ENCODE measurements around the gene LIPT1.
"Not testable (repeated sequence)": the region's sequence is repeated elsewhere in the genome, so short reads cannot be mapped to it uniquely, and the experiment has no call there.

LIPT1 gene

GRCh38 chr2:99156891-99157290 is 2.1 kb downstream of the LIPT1 start:
- H3K36me3 Mint-ChIP-seq = peaks cover 32% of the 10 kb centered on the region
- ATAC-seq (no peak), DNase-seq (ENCODE audit: low spot score in 2 of 2) (no peak)
- no peaks in the 10 kb centered on the region for H3K9me3 Mint-ChIP-seq
- H3K4me3 Mint-ChIP-seq = no peak overlapping the region
- H3K4me1 Mint-ChIP-seq = peaks cover 38% of the 10 kb centered on the region
- peak overlapping the region; percentile 8 for H3K27ac Mint-ChIP-seq

- no peak overlapping the region for H3K4me3 Mint-ChIP-seq
- no peak for DNase-seq (ENCODE audit: low spot score in 2 of 2)
- ATAC-seq = no peak
- H3K27ac Mint-ChIP-seq = no peak overlapping the region
- no peaks in the 10 kb centered on the region for H3K9me3 Mint-ChIP-seq
- H3K36me3 Mint-ChIP-seq = peaks cover 45% of the 10 kb centered on the region
- H3K4me1 Mint-ChIP-seq = peaks cover 38% of the 10 kb centered on the region
Observed at GRCh38 chr2:99158599-99158998, 3.8 kb downstream of the LIPT1 start.

- DNase-seq (ENCODE audit: low spot score in 2 of 2) = no peak
- Mint-ChIP-seq H3K27ac (peak overlapping the region; percentile 53), H3K4me3 (no peak overlapping the region), H3K9me3 (no peaks in the 10 kb centered on the region), H3K4me1 (peaks cover 33% of the 10 kb centered on the region), H3K36me3 (peaks cover 48% of the 10 kb centered on the region)
- no peak for ATAC-seq
Observed at GRCh38 chr2:99159594-99159993, 4.8 kb downstream of the LIPT1 start.

- Mint-ChIP-seq H3K9me3 (no peaks in the 10 kb centered on the region), H3K27ac (no peak overlapping the region), H3K4me3 (no peak overlapping the region), H3K4me1 (peaks cover 17% of the 10 kb centered on the region), H3K36me3 (peaks cover 88% of the 10 kb centered on the region)
- DNase-seq (ENCODE audit: low spot score in 2 of 2) (no peak), ATAC-seq (no peak)
Observed at GRCh38 chr2:99166218-99166617, 11.5 kb downstream of the LIPT1 start.

GRCh38 chr2:99169534-99169933 is 14.8 kb downstream of the LIPT1 start:
- no peak for DNase-seq (ENCODE audit: low spot score in 2 of 2)
- H3K36me3 Mint-ChIP-seq = peaks cover 98% of the 10 kb centered on the region
- H3K27ac Mint-ChIP-seq = peak overlapping the region; percentile 60
- H3K9me3 Mint-ChIP-seq = no peaks in the 10 kb centered on the region
- ATAC-seq = peak; percentile 88
- H3K4me3 Mint-ChIP-seq = no peak overlapping the region
- H3K4me1 Mint-ChIP-seq = peaks cover 22% of the 10 kb centered on the region

DNA sequence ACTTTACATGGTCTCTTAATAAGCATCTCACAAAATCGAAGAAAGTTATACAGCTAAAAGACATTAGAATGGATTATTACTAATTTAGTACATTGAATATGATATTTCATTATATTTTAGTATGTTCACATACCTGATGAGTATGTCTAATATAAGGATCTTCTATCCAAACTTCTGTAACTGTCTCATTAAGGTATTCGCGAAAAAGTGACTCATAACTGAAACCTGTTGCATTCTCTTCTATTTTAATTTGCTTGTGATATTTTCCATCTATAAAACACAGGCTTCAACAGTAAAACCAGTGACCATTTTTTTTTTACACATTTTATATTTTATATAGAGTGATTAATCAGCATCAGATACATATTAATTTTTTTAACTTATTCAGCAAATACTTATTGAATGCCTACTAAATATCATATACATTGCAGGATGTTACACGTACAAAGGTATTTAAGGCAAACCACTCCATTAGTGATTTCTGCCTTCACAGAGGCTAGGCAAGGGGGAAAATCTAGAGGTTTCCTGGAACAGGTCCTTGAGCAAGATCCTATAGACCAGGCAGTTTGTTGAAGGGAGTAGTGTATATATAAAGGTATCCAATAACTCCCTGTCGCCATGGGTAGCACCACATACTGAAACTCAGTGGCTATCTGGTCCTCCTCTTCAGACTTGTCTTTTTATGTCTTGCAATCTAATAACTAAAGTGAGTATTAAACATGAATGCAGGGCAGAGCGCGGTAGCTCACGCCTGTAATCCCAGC is 16.8 kb downstream of the LIPT1 start:
- Mint-ChIP-seq H3K4me3 (no peak overlapping the region), H3K27ac (peak overlapping the region; percentile 34), H3K36me3 (peaks cover 87% of the 10 kb centered on the region), H3K4me1 (peaks cover 27% of the 10 kb centered on the region), H3K9me3 (no peaks in the 10 kb centered on the region)
- ATAC-seq (no peak), DNase-seq (ENCODE audit: low spot score in 2 of 2) (no peak)

GRCh38 chr2:99180755-99181623 is 26.2 kb downstream of the LIPT1 start, which contains the start of the genes MITD1 and MRPL30:
Gene MITD1 (minus strand): TSS chr2:99181058. CDS start chr2:99180981, 77 bp downstream.
Gene MRPL30 (plus strand): TSS chr2:99181184. CDS start chr2:99186204, 5,020 bp downstream.
- Mint-ChIP-seq H3K27ac (peak within 1 kb of the TSS; percentile 96), H3K36me3 (peaks cover 37% of the 10 kb centered on the region), H3K4me3 (peak within 1 kb of the TSS; percentile 91), H3K4me1 (peaks cover 38% of the 10 kb centered on the region), H3K9me3 (no peaks in the 10 kb centered on the region)
- ATAC-seq (peak; percentile 97), DNase-seq (ENCODE audit: low spot score in 2 of 2) (peak; percentile 80 to 97)

- Mint-ChIP-seq H3K36me3 (peaks cover 36% of the 10 kb centered on the region), H3K9me3 (no peaks in the 10 kb centered on the region), H3K4me3 (peak overlapping the region; percentile 91), H3K27ac (peak overlapping the region; percentile 96), H3K4me1 (peaks cover 38% of the 10 kb centered on the region)
- DNase-seq (ENCODE audit: low spot score in 2 of 2) (no peak), ATAC-seq (no peak)
Observed at GRCh38 chr2:99181624-99182000, 26.8 kb downstream of the LIPT1 start.

DNA sequence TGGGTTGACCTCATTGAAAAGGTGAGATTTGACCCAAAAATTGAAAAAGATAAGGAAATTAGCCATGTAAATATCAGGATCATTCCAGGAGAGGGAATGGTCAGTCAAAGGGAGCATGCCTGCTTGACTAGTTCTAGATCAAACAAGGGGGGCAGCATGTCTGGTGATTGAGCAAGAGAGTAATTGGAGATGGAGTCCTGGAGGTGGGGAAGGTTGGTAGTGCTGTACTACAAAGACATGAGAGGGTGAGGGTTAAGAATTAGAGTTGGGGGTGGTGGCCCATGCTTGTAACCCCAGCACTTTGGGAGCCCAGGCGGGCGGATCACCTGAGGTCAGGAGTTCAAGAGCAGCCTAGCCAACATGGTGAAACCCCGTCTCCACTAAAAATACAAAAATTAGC is 28.3 kb downstream of the LIPT1 start:
- Mint-ChIP-seq H3K36me3 (peaks cover 36% of the 10 kb centered on the region), H3K4me3 (no peak overlapping the region), H3K4me1 (peaks cover 29% of the 10 kb centered on the region), H3K9me3 (no peaks in the 10 kb centered on the region), H3K27ac (no peak overlapping the region)
- ATAC-seq = no peak
- DNase-seq (ENCODE audit: low spot score in 2 of 2) = no peak

DNA sequence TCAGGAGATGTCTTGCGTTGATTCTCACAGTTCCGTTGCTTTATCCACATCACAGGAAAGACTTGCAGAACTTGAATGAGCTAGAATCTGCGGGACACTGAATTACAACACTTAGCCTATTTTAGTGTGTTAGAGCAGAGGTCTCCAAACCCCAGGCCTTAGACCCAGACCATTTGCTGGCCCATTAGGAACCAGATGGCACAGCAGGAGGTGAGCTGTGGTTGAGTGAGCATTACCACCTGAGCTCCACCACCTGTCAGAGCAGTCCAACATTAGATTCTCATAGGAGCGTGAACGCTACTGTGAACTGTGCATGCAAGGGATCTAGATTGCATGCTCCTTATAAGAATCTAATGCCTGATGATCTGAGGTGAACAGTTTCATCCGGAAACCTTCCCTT is 30.0 kb downstream of the LIPT1 start:
- ATAC-seq (no peak), DNase-seq (ENCODE audit: low spot score in 2 of 2) (no peak)
- peaks cover 45% of the 10 kb centered on the region for H3K36me3 Mint-ChIP-seq
- H3K4me1 Mint-ChIP-seq = peaks cover 14% of the 10 kb centered on the region
- H3K4me3 Mint-ChIP-seq = no peak overlapping the region
- no peaks in the 10 kb centered on the region for H3K9me3 Mint-ChIP-seq
- H3K27ac Mint-ChIP-seq = no peak overlapping the region

DNA sequence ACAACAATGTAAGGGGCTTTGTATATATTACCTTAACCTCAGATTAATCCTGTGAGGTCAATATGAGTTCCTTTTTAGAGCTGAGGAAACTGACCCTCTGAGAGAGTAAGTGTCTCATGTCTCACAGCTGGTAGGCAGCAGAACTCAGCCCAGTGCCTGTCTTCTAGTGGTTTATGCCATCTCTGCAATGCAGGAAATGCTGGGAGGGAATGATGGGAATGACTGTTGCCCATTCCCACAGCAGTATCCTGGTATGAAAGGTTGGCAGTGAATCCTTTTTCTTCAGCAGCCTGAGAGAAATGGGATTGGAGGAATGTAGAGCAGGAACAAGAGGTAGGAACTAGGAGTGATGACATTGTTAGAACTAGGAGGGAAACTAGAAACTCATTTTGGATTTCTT is 32.2 kb downstream of the LIPT1 start:
- Mint-ChIP-seq H3K9me3 (no peaks in the 10 kb centered on the region), H3K36me3 (peaks cover 56% of the 10 kb centered on the region)
- DNase-seq (ENCODE audit: low spot score in 2 of 2) = no peak

GRCh38 chr2:99188357-99188756 is 33.6 kb downstream of the LIPT1 start:
- peak overlapping the region; percentile 10 for H3K27ac Mint-ChIP-seq
- no peaks in the 10 kb centered on the region for H3K9me3 Mint-ChIP-seq
- peaks cover 68% of the 10 kb centered on the region for H3K36me3 Mint-ChIP-seq
- H3K4me1 Mint-ChIP-seq = no peaks in the 10 kb centered on the region
- DNase-seq (ENCODE audit: low spot score in 2 of 2) (no peak), ATAC-seq (no peak)
- H3K4me3 Mint-ChIP-seq = no peak overlapping the region

More for the DNA sequence above, 32.2 kb downstream of the LIPT1 start:
- no peak for ATAC-seq
- Mint-ChIP-seq H3K4me3 (no peak overlapping the region), H3K4me1 (peaks cover 7% of the 10 kb centered on the region), H3K27ac (no peak overlapping the region)

- ATAC-seq = no peak
- Mint-ChIP-seq H3K4me3 (no peak overlapping the region), H3K4me1 (no peaks in the 10 kb centered on the region), H3K27ac (no peak overlapping the region), H3K36me3 (peaks cover 86% of the 10 kb centered on the region), H3K9me3 (no peaks in the 10 kb centered on the region)
- DNase-seq (ENCODE audit: low spot score in 2 of 2) = no peak
Observed at GRCh38 chr2:99190548-99190947, 35.8 kb downstream of the LIPT1 start.

GRCh38 chr2:99192364-99192763 is 37.6 kb downstream of the LIPT1 start:
- H3K36me3 Mint-ChIP-seq = peaks cover 93% of the 10 kb centered on the region
- not testable (repeated sequence) for H3K9me3 Mint-ChIP-seq; ATAC-seq; DNase-seq (ENCODE audit: low spot score in 2 of 2); H3K4me3 Mint-ChIP-seq; H3K4me1 Mint-ChIP-seq; H3K27ac Mint-ChIP-seq

GRCh38 chr2:99198103-99198841 is 43.5 kb downstream of the LIPT1 start:
- DNase-seq (ENCODE audit: low spot score in 2 of 2) (no peak), ATAC-seq (no peak)
- Mint-ChIP-seq H3K36me3 (peaks cover 47% of the 10 kb centered on the region), H3K4me3 (no peak overlapping the region), H3K4me1 (no peaks in the 10 kb centered on the region), H3K27ac (peak overlapping the region; percentile 37), H3K9me3 (no peaks in the 10 kb centered on the region)

All from stimulated activated effector memory CD8-positive, alpha-beta T cell treated with anti-CD3 and anti-CD28 coated beads, Interleukin-12 subunit alpha, Interleukin-12 subunit beta, amount 100 ng/mL, for 72 hours (primary cell).